ENCODE measurements around the gene PDXK. TPM values are rescaled to one million over a fixed set of nuclear protein-coding genes. Genes with fewer than 3 reads are reported as not detected.

PDXK gene
- total RNA-seq, 1 experiment from 2014 or later: 214 TPM

GRCh38 chr21:43806017-43806710 is 87.2 kb downstream of the PDXK start:
- Mint-ChIP-seq H3K36me3 (ENCODE audit: insufficient read depth, unreplicated experiment) (peaks cover 41% of the 10 kb centered on the region), H3K27ac (ENCODE audit: unreplicated experiment) (no peak overlapping the region), H3K4me1 (ENCODE audit: low read depth, unreplicated experiment) (no peaks in the 10 kb centered on the region), H3K4me3 (ENCODE audit: low read depth, unreplicated experiment) (no peak overlapping the region), H3K27me3 (ENCODE audit: unreplicated experiment) (no peaks in the 10 kb centered on the region), H3K9me3 (ENCODE audit: low read depth, unreplicated experiment) (no peaks in the 10 kb centered on the region)
- CTCF ChIA-PET: no interaction called here
- intact Hi-C loops (cut with micrococcal nuclease; ENCODE audit: unreplicated experiment): no loop called here
- no TSS peak for BruUV-seq (replicated peaks)
- no peak for TF ChIP-seq CTCF (IDR thresholded peaks at IDR 0.05; ENCODE audit: unreplicated experiment)
- DNase-seq: no peak

GRCh38 chr21:43808367-43808766 is 89.4 kb downstream of the PDXK start:
- Mint-ChIP-seq H3K4me3 (ENCODE audit: low read depth, unreplicated experiment) (no peak overlapping the region), H3K27me3 (ENCODE audit: unreplicated experiment) (no peaks in the 10 kb centered on the region), H3K27ac (ENCODE audit: unreplicated experiment) (no peak overlapping the region), H3K4me1 (ENCODE audit: low read depth, unreplicated experiment) (no peaks in the 10 kb centered on the region), H3K9me3 (ENCODE audit: low read depth, unreplicated experiment) (no peaks in the 10 kb centered on the region), H3K36me3 (ENCODE audit: insufficient read depth, unreplicated experiment) (peaks cover 21% of the 10 kb centered on the region)
- CTCF ChIA-PET: no interaction called here
- no peak for TF ChIP-seq CTCF (IDR thresholded peaks at IDR 0.05; ENCODE audit: unreplicated experiment)
- intact Hi-C loops (cut with micrococcal nuclease; ENCODE audit: unreplicated experiment): no loop called here
- BruUV-seq (replicated peaks): no TSS peak
- no peak for DNase-seq

- Mint-ChIP-seq H3K4me1 (ENCODE audit: low read depth, unreplicated experiment) (no peaks in the 10 kb centered on the region), H3K27me3 (ENCODE audit: unreplicated experiment) (no peaks in the 10 kb centered on the region), H3K9me3 (ENCODE audit: low read depth, unreplicated experiment) (no peaks in the 10 kb centered on the region), H3K27ac (ENCODE audit: unreplicated experiment) (no peak overlapping the region), H3K36me3 (ENCODE audit: insufficient read depth, unreplicated experiment) (peaks cover 21% of the 10 kb centered on the region), H3K4me3 (ENCODE audit: low read depth, unreplicated experiment) (no peak overlapping the region)
- intact Hi-C loops (cut with micrococcal nuclease; ENCODE audit: unreplicated experiment): no loop called here
- CTCF ChIA-PET: no interaction called here
- no peak for TF ChIP-seq CTCF (IDR thresholded peaks at IDR 0.05; ENCODE audit: unreplicated experiment)
- no TSS peak for BruUV-seq (replicated peaks)
- DNase-seq: no peak
Measured at GRCh38 chr21:43808832-43809251, 89.9 kb downstream of the PDXK start.

GRCh38 chr21:43809346-43809799 is 90.4 kb downstream of the PDXK start:
- DNase-seq: no peak
- intact Hi-C loops (cut with micrococcal nuclease; ENCODE audit: unreplicated experiment): no loop called here
- Mint-ChIP-seq H3K4me3 (ENCODE audit: low read depth, unreplicated experiment) (no peak overlapping the region), H3K27ac (ENCODE audit: unreplicated experiment) (no peak overlapping the region), H3K9me3 (ENCODE audit: low read depth, unreplicated experiment) (no peaks in the 10 kb centered on the region), H3K4me1 (ENCODE audit: low read depth, unreplicated experiment) (peaks cover under 1% of the 10 kb centered on the region), H3K36me3 (ENCODE audit: insufficient read depth, unreplicated experiment) (peaks cover 25% of the 10 kb centered on the region), H3K27me3 (ENCODE audit: unreplicated experiment) (no peaks in the 10 kb centered on the region)
- TF ChIP-seq CTCF (IDR thresholded peaks at IDR 0.05; ENCODE audit: unreplicated experiment): no peak
- BruUV-seq (replicated peaks): no TSS peak
- CTCF ChIA-PET: no interaction called here

Data from Calu3 (cell line).